PC-9 (cell line): Measurements from ENCODE around the gene E4F1.

ENCODE experiments used
- EZH2 ChIP-seq: fragments of 200-600 bp; sonication (generic); IDR thresholded peaks from 2 replicates; pipeline ENCODE4 v1.8.0; 2017; ENCODE audit warnings: antibody characterized with exemption, low read depth
- TF ChIP-seq, protein P1 (sequence below): fragments of 200-600 bp; sonication (generic); conservative IDR thresholded peaks from 2 replicates; pipeline ENCODE4 v1.6.1; 2017; ENCODE audit warnings: mixed run types, antibody characterized with exemption, mild to moderate bottlenecking, moderate library complexity

DNA sequence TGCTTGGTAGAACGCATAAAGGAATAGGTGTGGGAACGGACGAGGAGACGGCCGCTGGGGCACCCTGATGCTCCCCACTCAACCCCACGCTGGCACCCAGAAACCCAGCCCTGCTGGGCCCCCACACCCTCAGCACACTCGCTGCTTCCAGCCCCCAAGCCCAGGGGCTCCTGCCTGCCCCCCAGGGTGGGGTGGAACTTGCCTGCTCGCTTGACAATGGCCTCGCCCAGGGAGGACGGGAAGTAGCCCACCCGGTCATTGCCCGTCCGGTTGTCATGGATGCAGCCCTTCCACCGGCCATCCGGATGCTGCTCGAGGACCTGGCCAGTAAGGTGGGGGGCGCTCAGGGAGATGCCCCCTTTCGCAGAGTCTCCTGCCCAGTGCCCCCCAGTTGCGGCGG lies 36.9 kb upstream of the E4F1 start:
- TF ChIP-seq, protein P1, sequence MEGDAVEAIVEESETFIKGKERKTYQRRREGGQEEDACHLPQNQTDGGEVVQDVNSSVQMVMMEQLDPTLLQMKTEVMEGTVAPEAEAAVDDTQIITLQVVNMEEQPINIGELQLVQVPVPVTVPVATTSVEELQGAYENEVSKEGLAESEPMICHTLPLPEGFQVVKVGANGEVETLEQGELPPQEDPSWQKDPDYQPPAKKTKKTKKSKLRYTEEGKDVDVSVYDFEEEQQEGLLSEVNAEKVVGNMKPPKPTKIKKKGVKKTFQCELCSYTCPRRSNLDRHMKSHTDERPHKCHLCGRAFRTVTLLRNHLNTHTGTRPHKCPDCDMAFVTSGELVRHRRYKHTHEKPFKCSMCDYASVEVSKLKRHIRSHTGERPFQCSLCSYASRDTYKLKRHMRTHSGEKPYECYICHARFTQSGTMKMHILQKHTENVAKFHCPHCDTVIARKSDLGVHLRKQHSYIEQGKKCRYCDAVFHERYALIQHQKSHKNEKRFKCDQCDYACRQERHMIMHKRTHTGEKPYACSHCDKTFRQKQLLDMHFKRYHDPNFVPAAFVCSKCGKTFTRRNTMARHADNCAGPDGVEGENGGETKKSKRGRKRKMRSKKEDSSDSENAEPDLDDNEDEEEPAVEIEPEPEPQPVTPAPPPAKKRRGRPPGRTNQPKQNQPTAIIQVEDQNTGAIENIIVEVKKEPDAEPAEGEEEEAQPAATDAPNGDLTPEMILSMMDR, result no peak
- TF ChIP-seq EZH2, result no peak
